ENCODE measurements around the gene PIWIL1. TPM values are rescaled to one million over a fixed set of nuclear protein-coding genes. Genes with fewer than 3 reads are reported as not detected.

The PIWIL1 gene
- total and polyA plus RNA-seq, 2 experiments from 2014 or later: not detected

Other genes starting within 250 kb of the PIWIL1 start
- 0.35 and 0.45 TPM in 2 replicates for gene FZD10, start 175.4 kb upstream of the PIWIL1 start, total RNA-seq (2014; rRNA removed; shearing (Covaris generic))
- gene FZD10, start 175.4 kb upstream of the PIWIL1 start, polyA plus RNA-seq (2016; fragmentation: Nextera tagmentation; extraction: Ambion mirVana): 0.11 and 0.14 TPM in 2 replicates